Neutrophil (primary cell): ENCODE data around the gene RBBP6.

Source experiments
- H3K27ac ChIP-seq: fragments of 200-600 bp; sonication (generic); 2 replicates; pipeline ENCODE4 v1.5.1; 2016; ENCODE audit warnings: mild to moderate bottlenecking, moderate library complexity
- H3K27me3 ChIP-seq: fragments of 200-600 bp; sonication (generic); 2 replicates; pipeline ENCODE4 v1.6.0; 2016; ENCODE audit warnings: mild to moderate bottlenecking
- H3K36me3 ChIP-seq: fragments of 200-600 bp; sonication (generic); 2 replicates; pipeline ENCODE4 v1.5.1; 2017
- H3K4me1 ChIP-seq, 2 experiments: fragments of 200-600 bp in 1 of 2; sonication (generic) in 1 of 2; 1 replicate in 1 of 2; 2 replicates in 1 of 2; pipeline versions ENCODE4 v1.5.1 to v1.6.1; 2013 to 2016; ENCODE audit warnings: low read depth in 1 of 2, low read length in 1 of 2, mild to moderate bottlenecking in 1 of 2, moderate library complexity in 1 of 2; ENCODE audit not compliant: control insufficient read depth in 1 of 2, insufficient read depth in 1 of 2
- H3K4me3 ChIP-seq, 2 experiments: fragments of 200-600 bp in 1 of 2; sonication (generic) in 1 of 2; 1 replicate in 1 of 2; 2 replicates in 1 of 2; pipeline ENCODE4 v1.5.1; 2013 to 2016; ENCODE audit warnings: low read depth in 1 of 2, low read length in 1 of 2, mild to moderate bottlenecking in 1 of 2, moderate library complexity in 1 of 2
- H3K9me3 ChIP-seq: fragments of 200-600 bp; sonication (generic); 2 replicates; pipeline ENCODE4 v1.5.1; 2016
- TF ChIP-seq, protein P1 (sequence below): fragments of 200-600 bp; sonication (generic); IDR thresholded peaks from 2 replicates; pipeline ENCODE4 v1.5.1; 2016; ENCODE audit warnings: antibody characterized with exemption

Gene RBBP6

DNA sequence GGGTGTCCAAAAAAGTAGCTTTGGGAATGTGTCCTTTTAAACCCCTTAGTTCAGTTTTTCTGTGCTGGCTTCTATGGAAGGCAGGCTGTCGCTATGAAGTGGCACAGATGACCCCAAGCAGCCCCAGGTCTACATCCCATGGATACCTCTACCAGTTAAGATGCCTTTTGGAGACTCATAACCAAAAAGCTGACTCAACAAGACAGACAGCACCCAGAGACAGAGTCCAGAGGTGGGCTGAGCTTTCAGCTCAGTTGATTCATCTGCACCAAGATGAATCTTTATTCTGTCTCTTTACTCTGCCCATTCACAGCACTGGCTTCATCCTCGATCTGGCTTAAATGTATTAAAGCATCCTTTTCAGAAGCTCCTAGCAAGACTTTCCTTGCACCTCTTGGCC, 29.8 kb upstream of the RBBP6 start:
- Histone ChIP-seq H3K27ac (no peak overlapping the region), H3K9me3 (no peaks in the 10 kb centered on the region), H3K4me1 (no peaks in the 10 kb centered on the region), H3K36me3 (no peaks in the 10 kb centered on the region), H3K4me3 (no peak overlapping the region), H3K27me3 (peaks cover 21% of the 10 kb centered on the region)
- TF ChIP-seq, protein P1, sequence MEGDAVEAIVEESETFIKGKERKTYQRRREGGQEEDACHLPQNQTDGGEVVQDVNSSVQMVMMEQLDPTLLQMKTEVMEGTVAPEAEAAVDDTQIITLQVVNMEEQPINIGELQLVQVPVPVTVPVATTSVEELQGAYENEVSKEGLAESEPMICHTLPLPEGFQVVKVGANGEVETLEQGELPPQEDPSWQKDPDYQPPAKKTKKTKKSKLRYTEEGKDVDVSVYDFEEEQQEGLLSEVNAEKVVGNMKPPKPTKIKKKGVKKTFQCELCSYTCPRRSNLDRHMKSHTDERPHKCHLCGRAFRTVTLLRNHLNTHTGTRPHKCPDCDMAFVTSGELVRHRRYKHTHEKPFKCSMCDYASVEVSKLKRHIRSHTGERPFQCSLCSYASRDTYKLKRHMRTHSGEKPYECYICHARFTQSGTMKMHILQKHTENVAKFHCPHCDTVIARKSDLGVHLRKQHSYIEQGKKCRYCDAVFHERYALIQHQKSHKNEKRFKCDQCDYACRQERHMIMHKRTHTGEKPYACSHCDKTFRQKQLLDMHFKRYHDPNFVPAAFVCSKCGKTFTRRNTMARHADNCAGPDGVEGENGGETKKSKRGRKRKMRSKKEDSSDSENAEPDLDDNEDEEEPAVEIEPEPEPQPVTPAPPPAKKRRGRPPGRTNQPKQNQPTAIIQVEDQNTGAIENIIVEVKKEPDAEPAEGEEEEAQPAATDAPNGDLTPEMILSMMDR, result no peak

DNA sequence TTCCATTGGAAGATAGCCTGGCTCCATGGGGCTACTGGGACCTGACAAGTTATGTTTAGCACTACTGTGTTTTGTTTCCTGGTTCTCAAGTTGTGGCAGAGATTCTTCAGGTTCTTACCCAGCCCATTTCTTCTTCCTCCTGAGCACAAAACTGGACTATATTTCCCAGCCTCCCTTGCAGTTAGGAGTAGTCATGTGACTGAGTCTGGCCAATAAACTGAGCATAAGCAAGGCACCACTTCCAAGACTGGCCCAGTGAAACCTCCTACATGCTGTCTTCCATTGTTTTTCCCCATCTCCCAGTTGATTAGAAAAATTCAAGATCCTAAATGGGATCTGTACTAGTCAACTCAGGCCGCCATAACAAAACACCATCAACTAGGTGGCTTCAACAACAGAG, 28.2 kb upstream of the RBBP6 start:
- Histone ChIP-seq H3K27ac (no peak overlapping the region), H3K27me3 (peaks cover 11% of the 10 kb centered on the region), H3K36me3 (no peaks in the 10 kb centered on the region), H3K4me1 (no peaks in the 10 kb centered on the region), H3K9me3 (no peaks in the 10 kb centered on the region), H3K4me3 (no peak overlapping the region)
- TF ChIP-seq, protein P1, result no peak

DNA sequence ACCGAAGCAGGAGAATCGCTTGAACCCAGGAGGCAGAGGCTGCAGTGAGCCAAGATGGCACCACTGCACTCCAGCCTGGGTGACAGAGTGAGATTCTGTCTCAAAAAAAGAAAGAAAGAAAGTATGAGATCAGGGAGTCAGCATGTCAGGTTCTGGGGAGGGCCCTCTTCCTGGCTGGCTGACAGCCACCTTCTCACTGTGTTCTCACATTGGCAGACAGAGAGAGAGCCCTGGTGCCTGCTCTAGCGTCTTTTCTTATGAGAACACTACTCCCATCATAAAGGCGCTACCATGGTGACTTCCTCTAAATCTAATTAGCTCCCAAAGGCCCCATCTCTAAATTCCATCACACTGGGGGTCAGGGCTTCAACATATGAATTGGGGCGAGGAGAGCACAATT, 27.6 kb upstream of the RBBP6 start:
- peaks cover 8% of the 10 kb centered on the region for H3K27me3 ChIP-seq

DNA sequence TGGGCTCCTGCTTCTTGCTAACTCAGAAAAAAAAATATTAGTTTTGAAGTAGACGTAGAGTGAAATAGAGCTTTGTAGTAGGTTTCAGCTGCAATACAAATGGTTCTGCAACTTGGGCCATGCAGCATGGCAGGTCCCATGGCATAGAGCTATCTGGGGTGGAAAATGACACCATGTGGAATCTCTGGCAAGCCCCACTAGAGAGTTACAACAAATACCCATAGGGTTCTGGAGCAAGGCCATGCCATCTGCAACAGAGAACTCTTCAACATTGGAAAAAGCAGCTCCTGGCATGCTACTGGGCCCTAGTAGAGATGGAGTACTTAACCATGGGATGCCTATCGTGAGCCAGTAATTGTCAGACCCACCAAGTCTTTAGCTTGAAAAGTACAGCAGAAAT, 25.3 kb upstream of the RBBP6 start:
- Histone ChIP-seq H3K4me3 (no peak overlapping the region), H3K27ac (no peak overlapping the region), H3K27me3 (peaks cover 6% of the 10 kb centered on the region), H3K4me1 (no peaks in the 10 kb centered on the region), H3K36me3 (no peaks in the 10 kb centered on the region), H3K9me3 (no peaks in the 10 kb centered on the region)
- TF ChIP-seq, protein P1, result no peak

More for the DNA sequence above, 27.6 kb upstream of the RBBP6 start:
- H3K4me1 ChIP-seq, result no peaks in the 10 kb centered on the region
- no peak overlapping the region for H3K4me3 ChIP-seq
- no peaks in the 10 kb centered on the region for H3K9me3 ChIP-seq
- no peaks in the 10 kb centered on the region for H3K36me3 ChIP-seq
- TF ChIP-seq, protein P1, result no peak
- no peak overlapping the region for H3K27ac ChIP-seq

DNA sequence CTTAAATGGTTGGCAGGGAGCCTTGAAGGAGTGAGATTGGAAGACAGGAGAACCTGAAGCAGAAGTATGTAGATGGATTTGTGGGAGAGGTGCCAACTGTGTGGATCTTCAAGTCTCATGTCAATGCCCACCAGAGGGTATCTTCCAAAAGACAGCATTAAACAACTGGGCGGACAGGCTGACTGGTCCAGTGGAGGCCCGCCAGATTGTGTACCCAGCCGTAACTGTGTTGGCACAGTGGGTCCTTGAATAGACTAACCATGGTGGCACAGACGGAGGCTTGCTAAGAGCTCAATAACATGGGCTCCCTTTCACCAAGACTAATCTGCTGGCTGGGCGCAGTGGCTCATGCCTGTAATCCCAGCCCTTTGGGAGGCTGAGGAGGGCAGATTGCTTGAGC, 24.2 kb upstream of the RBBP6 start:
- no peaks in the 10 kb centered on the region for H3K36me3 ChIP-seq
- H3K4me3 ChIP-seq, result no peak overlapping the region
- no peaks in the 10 kb centered on the region for H3K27me3 ChIP-seq
- TF ChIP-seq, protein P1, result no peak
- H3K4me1 ChIP-seq, result no peaks in the 10 kb centered on the region
- H3K27ac ChIP-seq, result no peak overlapping the region
- no peaks in the 10 kb centered on the region for H3K9me3 ChIP-seq
